GM18498 (cell line): ENCODE results near the gene NBPF6.
"Not testable (repeated sequence)": the region's sequence is repeated elsewhere in the genome, so short reads cannot be mapped to it uniquely, and the experiment has no call there.

Experiments
- ATAC-seq: cut with Tn5 transposase; IDR thresholded peaks from one replicate; pipeline ENCODE4 v1.9.1; 2021; ENCODE audit warnings: mild to moderate bottlenecking, moderate library complexity; ENCODE audit not compliant: unreplicated experiment

Gene NBPF6, protein sequence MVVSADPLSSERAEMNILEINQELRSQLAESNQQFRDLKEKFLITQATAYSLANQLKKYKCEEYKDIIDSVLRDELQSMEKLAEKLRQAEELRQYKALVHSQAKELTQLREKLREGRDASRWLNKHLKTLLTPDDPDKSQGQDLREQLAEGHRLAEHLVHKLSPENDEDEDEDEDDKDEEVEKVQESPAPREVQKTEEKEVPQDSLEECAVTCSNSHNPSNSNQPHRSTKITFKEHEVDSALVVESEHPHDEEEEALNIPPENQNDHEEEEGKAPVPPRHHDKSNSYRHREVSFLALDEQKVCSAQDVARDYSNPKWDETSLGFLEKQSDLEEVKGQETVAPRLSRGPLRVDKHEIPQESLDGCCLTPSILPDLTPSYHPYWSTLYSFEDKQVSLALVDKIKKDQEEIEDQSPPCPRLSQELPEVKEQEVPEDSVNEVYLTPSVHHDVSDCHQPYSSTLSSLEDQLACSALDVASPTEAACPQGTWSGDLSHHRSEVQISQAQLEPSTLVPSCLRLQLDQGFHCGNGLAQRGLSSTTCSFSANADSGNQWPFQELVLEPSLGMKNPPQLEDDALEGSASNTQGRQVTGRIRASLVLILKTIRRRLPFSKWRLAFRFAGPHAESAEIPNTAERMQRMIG

DNA sequence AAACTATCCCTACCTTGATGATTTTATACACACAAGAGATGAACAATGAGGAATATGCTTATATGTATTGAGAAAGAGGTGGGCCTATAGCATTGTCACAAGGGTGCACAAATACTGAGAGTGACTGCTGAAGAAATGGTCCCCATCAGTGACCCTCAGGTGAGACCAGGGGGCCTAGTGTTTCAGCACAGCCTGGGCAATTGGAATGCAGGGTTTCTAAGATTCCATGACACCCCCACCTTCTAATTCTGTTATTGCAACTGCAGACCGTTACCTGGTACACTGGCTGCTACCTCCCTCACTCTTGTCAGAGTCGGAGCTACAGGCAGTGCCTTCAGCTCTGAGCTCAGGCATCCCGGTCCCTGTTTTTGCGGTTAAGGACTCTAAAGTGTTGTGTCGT is at the start of gene NBPF6:
Gene NBPF6, plus strand, starts transcription at position 301 of the 400 bp plus-strand sequence. CDS start 259 bp downstream, outside the sequence.
- ATAC-seq = not testable (repeated sequence)

DNA sequence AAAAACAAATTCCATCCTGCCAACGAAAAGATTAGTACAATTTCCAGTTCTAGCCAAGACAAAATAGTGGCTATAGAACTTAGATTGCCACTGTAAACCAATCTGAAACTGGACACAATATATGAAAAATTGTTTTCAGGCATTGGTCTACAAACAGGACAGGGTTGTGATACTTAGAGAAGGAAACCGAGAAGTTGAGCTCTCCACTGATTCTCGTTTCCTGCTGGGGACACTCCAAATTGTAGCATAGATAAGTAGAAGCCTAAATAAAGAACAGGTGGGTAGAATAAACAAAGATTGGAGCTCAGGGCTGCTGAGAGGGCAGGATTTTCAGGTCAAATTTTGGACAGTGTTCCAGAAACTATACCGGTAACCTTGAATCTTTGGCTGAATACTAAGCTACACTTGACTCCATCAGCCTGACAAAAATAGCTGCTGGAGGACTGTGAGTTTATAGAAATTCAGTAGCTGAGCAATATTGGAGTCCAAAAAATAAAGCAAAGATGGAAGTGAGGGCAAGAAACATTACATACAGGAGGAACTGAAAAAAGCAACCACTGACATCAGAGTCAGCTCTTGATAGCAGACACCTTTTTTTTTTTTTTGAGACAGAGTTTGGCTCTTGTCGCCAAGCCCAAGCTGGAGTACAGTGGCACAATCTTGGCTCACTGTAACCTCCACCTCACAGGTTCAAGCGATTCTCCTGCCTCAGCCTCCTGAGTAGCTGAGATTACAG is 38.9 kb upstream of the NBPF6 start:
- not testable (repeated sequence) for ATAC-seq

DNA sequence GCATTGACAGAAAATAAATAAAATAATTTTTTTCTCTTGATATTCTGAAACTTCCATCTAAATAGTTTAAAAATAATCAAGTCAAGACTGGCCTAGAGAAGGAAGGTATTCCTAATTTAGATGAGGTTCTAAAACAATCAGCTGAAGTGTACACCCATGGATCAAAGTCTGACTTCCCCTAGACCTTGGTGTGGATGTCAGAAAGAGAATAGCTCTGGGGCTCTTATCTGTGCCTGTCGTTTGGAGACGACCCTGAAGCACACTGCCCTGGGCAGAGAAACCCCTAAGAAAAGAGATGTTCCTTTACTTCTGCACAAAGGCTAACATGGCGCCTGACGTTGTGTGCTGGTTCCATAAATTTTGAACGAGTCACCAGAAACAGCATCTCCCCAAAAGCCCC is 30.0 kb upstream of the NBPF6 start:
- not testable (repeated sequence) for ATAC-seq

DNA sequence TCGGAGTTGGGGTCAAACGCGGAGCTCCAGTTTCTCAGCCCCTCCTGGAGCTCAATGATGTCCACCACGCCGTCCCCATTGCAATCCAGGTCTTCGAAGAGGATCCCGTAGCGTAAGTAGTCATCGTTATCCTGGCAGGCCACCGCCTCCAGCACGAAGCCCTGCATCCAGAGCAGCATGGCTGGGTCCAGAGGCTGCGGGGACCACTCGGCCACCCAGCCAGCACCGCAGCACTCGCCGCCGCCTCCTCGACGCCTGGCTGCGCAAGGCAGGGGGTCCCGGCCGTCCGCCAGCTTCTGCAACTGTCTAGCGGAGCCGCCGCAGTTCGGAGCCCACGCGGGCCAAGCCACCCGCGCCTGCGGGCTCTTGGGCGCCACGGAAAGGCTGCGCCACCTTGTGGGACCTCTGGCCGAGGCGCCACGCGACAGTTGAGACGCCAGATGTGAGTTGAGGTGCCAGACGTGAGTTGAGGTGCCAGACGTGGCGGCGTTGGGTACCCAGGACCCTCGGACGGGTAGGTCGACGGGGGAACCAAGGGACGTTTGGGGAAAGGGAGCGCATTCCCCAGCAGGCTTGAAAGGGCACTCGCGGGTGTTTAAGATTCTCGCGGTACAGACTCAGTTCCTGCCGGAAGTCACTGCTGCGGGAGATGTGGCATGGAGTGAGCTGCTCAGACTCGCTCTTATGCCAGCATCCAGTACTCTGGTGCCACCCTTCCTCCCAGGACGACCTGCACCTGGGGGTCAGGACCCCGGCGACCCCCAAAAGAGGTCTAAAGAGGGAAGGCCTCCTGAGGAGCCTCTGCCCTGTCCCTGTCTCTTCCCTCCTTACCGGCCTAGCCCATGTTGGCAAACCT is 28.9 kb upstream of the NBPF6 start:
- ATAC-seq = peak; percentile 83

DNA sequence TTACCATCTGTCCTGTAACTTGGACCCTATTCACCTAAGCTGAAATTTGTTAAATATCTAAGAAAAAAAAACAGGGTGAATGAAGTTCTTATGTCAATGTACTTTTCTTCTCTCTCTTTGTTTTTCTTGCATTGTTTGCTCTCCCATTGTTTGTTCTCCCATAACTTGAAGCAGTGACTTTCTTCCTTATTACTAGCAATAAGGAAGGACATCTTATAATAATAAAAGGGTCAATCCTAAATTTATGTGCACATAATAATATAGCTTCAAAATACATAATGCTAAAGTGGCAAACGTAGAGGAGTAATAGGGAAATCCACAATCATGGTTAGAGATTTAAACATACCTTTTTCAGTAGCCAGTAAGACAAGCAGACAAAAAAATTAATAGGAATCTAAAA is 23.3 kb upstream of the NBPF6 start:
- ATAC-seq = not testable (repeated sequence)

DNA sequence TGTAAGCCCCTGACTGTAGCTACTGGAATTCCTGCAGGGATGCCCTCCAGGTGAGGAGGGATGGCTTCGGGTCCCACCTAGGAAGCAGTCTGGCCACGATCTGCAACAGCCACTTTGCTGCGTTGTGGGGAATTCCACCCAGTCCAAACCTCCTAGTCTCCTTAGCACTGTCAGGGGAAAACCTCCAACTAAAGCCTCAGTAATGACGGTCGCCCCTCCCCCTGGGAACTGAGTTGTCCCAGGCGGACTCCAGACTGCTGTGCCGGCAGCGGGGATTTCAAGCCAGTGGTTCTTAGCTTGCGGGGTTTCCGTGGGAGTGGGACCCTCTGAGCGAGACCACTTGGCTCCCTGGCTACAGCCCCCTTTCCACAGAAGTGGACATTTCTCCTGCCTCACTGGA is 18.1 kb upstream of the NBPF6 start:
- ATAC-seq = not testable (repeated sequence)

DNA sequence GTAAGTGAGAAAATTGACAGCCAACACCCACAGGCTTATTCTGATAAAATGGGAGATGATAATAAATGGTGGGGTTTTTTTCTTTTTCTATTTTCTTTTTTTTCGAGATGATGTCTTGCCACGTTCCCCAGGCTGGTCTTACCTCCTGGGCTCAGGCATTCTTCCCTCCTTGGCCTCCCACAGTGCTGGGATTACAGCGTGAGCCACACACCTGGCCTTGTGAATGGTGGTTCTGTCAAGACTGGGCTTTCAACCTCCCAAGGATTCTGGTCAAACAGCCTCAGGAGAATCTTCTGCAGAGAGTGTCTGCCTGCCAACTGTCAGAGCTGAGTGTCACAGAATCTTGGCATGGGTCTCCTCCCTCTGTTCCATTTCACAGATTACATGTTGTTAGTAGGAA is 16.7 kb upstream of the NBPF6 start:
- ATAC-seq = not testable (repeated sequence)

DNA sequence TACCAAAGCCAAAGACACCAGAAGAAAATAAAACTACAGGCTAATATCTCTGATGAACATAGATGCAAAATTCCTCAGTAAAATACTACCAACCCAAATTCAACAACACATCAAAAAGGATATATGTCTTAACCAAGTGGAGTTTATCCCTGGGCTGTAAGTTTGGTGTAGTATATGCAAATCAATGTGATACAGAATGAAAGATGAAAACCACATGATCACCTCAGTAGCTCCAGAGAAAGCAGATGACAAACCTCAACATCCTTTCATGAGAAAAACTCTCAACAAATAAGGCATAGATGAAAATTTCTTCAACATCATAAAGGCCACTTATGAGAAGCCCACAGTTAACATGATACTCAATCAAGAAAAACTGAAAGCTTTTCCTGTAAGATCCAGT is 11.6 kb upstream of the NBPF6 start:
- peak; percentile 89 for ATAC-seq

DNA sequence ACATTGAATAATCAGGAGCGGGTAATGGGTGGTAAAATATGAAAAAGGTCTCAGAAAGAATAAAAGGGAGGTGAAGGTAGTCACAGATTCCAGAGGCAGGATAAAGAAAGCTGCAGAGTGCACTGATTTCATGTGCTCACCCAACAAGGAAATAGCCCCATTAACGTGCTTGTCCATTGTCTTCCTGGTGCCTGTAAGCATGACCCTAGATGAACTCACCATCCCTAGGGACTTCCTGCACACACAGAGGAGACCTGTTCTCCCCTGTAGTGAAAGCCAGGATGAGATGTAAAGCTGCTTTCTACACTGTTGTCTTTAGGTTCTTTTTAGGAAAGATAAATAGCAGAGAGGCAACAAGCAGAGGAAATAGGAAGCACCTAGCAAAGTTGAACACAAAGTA is 4.4 kb downstream of the NBPF6 start:
- ATAC-seq = not testable (repeated sequence)

DNA sequence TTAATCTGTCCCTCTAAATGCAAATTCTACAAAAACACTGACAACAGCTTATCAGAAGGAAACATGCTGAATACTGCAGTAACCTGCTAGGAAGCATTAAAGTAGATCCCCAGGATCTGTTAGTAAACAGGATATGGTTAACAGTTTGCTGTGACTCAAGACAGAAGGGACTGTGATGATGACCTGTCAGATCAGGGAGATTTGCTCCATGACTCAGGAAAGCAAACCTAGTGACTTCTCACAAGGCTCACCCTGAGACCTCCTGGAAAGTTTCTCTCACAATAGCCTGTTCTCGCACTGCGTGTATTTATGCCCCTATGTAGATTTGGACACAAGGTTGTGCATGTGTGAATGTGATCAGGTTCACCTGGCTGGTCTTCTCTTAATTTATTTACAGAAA is 8.5 kb downstream of the NBPF6 start:
- ATAC-seq = not testable (repeated sequence)

DNA sequence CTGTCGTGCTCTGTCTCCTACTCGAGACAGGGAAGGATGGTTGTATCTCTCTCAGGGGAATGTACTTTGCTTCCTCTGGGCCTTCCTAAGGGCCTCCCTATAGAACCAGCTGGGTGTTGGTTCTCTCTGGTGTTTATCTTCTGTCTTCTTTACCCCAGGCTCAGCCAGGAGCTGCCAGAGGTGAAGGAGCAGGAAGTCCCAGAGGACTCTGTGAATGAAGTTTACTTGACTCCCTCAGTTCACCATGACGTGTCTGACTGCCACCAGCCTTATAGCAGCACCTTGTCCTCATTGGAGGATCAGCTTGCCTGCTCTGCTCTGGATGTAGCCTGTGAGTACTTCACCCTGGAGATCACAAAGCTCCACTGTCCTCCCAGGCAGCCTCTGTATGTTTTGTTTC is 11.6 kb downstream of the NBPF6 start:
- ATAC-seq = not testable (repeated sequence)

DNA sequence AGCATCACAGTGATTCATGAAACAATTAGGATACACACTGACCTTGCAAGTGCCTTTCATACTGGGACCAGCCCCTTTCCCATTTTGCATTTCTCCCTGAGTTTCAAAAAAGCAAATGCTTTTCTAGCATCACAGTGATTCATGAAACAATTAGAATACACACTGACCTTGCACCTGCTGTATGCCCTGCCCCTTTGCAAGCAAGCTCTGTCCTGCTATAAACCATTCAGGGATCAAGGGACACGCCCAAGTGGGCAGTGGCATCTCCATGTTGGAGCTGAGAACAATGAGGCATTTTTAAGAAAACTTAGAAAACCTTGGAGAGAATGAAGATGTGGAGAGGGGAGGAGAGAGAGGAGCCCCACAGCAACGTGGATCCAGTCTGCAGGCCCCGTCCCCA is 13.8 kb downstream of the NBPF6 start:
- ATAC-seq = not testable (repeated sequence)

DNA sequence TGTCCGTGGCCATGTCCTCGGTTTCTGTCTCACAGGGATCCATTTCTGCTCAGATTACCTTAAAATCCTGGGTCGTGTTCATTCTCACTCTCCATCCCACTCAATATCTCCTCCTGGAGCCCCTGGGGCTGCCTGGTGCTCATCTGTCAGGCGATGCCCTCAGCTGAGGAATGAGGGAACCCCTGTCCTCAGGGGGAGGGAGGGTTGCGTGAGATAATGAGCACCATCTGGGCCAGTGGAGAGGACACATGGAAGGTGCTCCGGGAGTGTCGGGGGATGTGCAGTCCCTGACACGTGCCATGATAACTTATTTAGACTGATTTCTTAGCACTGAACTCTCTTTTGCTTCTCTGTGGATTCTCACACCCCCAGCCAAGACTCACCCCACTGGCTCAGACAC is 16.0 kb downstream of the NBPF6 start:
- not testable (repeated sequence) for ATAC-seq

DNA sequence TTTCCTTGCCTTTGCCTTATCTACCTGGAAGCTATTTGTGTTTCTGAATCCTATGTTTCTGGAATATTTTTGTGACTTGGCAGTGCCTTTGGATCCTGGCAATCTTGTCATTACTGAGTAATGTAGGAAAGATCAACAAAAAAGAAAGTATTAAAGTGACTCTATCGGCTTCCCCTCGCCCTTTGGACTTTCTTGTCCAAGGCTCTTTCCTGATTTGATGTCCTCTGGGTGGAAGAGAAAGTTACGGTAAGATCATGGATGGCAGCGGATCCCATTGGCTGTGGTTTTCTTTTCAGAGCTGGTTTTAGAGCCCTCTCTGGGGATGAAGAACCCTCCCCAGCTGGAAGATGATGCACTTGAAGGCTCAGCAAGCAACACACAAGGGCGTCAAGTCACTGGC is 17.0 kb downstream of the NBPF6 start:
- ATAC-seq = not testable (repeated sequence)

DNA sequence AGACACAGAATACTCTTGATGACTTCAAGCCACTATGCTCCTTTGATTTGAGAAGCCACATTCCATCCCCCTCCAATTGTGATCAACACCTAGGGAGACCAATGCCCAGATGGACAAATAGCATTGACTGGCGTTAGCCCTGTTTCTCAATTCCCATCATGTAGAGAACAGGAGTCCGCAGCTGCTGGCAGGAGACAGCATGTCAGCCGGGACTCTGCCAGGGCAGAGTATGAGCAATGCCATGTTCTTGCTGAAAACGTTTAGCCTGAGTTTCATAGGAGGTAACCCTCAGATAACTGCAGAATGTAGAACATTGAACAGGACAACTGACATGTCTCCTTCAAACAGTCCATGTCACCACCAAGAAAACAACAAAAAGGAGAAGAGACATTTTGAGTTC is 20.6 kb downstream of the NBPF6 start:
- ATAC-seq = not testable (repeated sequence)

DNA sequence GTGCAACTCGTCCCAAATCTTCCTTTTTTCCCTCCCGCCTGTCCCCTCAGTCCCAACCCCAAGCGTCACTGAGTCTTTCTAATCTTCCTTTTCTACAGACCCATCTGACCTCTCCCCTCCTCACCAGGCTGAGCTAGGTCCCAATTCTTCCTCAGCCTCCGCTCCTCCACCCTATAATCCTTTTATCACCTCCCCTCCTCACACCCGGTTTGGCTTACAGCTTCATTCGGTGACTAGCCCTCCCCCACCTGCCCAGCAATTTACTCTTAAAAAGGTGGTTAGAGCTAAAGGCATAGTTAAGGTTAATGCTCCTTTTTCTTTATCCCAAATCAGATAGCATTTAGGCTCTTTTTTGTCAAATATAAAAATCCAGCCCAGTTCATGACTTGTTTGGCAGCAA is 24.4 kb downstream of the NBPF6 start:
- not testable (repeated sequence) for ATAC-seq

DNA sequence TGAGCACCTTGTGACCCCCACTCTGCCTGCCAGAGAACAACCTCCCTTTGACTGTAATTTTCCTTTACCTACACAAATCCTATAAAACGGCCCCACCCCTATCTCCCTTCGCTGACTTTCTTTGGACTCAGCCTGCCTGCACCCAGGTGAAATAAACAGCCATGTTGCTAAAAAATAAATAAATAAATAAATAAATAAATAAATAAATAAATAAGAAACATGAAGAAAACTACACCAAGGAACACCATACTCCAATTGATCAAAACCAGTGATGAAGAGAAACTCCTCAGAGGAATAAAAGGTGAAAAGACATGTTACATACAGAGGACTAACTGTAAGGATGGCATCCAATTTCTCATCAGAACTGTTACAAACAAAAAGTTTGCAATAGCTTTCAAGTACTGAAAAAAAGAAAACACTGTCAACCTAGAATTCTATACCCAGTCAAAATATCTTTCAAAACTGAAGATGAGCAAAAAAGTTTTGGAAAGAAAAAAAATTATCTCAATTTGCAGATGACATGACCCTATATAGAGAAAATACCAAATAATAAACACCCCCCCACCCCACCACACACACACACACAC is 28.4 kb downstream of the NBPF6 start:
- no peak for ATAC-seq

DNA sequence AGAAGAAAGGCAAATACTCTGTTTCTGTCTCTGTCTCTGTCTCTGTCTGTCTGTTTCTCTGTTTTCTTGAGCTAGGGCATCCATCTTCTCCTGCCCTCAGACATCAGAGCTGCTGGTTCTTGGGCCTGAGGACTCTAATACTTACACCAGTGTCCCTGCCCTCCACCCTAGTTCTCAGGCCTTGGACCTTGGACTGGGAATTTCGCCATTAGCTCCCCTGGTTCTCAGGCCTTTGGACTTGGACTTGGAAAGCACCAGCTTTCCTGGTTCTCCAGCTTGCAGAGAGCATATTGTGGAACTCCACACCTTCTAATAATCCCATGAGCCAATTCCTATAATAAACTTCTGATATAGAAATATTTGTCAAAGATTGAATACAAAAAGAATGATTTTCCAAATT is 32.6 kb downstream of the NBPF6 start:
- no peak for ATAC-seq

DNA sequence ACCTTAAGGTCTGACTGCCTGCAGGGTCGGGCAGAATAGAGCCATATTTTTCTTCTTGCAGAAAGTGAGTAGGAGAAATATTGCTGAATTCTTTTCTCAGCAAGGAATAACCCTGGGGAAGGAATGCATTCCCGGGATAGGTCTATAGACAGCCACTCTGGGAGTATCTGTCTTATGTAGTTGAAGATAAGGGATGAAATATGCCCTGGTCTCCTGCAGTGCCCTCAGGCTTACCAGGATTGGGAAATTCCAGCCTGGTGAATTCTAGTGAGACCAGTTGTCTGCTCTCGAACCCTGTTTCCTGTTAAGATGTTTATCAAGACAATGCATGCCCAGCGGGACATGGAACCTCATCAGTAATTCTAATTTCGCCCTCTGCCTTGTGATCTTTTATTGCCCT is 35.8 kb downstream of the NBPF6 start:
- ATAC-seq = not testable (repeated sequence)

DNA sequence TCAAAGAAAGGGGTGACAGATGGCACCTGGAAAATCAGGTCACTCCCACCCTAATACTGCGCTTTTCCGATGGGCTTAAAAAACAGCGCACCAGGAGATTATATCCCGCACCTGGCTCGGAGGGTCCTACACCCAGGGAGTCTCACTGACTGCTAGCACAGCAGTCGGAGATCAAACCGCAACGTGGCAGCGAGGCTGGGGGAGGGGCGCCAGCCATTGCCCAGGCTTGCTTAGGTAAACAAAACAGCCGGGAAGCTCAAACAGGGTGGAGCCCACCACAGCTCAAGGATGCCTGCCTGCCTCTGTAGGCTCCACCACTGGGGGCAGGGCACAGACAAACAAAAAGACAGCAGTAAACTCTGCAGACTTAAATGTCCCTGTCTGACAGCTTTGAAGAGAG is 36.6 kb downstream of the NBPF6 start:
- ATAC-seq = not testable (repeated sequence)
